Measurements from ENCODE around the gene TMEM179.

TMEM179 gene

DNA sequence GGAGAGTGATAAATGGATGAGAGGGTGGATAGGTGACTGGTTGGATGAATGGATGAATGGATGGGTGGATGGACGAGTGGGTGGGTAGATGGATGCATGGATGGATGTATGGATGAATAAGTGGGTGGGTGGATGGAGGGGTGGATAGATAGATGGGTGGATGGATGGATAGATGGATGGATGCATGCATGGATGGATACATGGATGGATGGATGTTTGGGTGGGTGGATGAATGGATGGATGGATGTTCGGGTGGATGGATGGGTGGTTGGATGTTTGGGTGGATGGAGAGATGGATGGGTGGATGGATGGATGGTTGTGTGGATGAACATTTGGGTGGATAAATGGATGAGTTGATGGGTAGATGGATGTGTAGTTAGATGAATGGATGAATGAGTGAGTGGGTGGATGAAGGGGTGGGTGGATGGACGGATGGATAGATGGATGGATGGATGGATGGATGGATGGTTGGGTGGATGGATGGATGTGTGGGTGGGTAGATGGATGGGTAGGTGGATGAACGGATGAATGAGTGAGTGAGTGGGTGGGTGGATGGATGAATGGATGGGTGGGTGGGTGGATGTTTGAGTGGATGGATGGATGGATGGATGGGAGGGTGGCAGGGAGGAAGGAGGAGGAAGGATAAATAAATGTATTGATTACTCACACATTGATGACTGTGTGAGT lies 9.7 kb upstream of the TMEM179 start:
- H3K4me3 ChIP-seq (ENCODE audit: low read depth, low read length): no peak overlapping the region
- TF ChIP-seq, protein P1, sequence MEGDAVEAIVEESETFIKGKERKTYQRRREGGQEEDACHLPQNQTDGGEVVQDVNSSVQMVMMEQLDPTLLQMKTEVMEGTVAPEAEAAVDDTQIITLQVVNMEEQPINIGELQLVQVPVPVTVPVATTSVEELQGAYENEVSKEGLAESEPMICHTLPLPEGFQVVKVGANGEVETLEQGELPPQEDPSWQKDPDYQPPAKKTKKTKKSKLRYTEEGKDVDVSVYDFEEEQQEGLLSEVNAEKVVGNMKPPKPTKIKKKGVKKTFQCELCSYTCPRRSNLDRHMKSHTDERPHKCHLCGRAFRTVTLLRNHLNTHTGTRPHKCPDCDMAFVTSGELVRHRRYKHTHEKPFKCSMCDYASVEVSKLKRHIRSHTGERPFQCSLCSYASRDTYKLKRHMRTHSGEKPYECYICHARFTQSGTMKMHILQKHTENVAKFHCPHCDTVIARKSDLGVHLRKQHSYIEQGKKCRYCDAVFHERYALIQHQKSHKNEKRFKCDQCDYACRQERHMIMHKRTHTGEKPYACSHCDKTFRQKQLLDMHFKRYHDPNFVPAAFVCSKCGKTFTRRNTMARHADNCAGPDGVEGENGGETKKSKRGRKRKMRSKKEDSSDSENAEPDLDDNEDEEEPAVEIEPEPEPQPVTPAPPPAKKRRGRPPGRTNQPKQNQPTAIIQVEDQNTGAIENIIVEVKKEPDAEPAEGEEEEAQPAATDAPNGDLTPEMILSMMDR (IDR thresholded peaks at IDR 0.05; ENCODE audit: low read depth, low read length): no peak

DNA sequence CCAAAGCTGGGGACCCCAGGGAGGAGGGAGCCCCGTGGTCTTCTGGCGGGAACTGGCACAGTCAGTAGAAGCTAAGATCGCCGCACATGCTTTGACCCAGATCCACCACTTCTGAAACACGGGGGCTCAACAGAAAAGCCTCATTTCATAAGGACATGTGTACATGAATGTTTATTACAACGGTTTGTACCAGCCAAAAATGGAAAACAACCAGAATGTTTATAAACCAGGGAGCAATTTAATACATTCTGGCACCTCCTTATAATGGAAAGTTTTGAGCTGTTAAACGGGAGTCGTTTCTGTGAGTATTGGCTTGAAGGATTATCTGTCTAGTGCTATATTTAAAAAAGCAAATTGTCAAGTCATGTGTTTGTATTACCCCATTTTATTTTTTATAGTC lies 7.3 kb upstream of the TMEM179 start:
- no peak overlapping the region for H3K4me3 ChIP-seq (ENCODE audit: low read depth, low read length)
- TF ChIP-seq, protein P1 (IDR thresholded peaks at IDR 0.05; ENCODE audit: low read depth, low read length): no peak

DNA sequence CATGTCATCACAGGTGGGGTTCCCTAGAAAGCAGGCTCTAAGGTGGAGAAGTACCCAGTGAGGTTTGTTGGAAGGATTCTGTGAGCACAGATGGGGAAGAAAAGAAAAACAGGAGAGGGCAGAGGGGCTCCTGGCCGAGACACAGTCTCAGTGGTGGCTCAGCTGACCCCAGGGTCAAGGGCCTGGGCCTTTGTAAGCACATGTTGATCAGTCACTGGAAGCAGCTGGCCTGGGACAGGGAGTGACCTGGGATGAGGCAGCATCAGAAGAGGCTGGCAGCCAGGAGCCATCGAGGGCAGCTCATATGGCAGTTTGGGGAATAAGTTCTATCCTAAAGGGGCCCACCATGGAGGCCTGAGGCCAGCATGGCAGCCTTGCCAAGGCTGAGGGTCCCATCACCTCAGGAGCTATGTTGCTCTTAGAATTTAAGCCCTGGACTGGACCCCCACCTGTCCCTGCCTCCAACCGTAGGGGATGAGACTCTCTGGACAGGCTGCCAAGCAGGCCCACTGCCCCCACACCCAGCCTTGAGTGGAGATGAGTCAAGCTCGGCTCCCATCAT lies 6.3 kb upstream of the TMEM179 start:
- H3K4me3 ChIP-seq (ENCODE audit: low read depth, low read length): no peak overlapping the region
- TF ChIP-seq, protein P1 (IDR thresholded peaks at IDR 0.05; ENCODE audit: low read depth, low read length): no peak

DNA sequence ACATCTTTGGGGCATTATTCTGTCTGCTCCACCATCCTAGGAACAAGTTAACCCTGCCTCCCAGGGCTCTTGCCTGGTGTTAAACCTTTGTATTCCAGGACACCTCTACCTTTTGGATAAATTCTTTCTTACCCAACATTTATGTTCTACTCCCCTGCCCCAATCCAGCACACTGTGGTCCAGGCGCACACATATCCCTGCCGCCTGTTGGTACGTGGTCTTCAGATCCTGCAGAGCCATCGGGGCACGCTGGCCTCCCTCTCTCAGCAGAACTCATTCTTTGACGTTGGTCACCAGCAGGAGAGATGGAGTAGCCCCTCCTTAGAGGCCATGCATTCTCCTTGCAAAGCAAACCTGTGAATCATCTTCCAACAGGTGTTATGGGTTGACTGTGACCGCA lies 5.1 kb upstream of the TMEM179 start:
- TF ChIP-seq, protein P1 (IDR thresholded peaks at IDR 0.05; ENCODE audit: low read depth, low read length): no peak
- H3K4me3 ChIP-seq (ENCODE audit: low read depth, low read length): no peak overlapping the region

DNA sequence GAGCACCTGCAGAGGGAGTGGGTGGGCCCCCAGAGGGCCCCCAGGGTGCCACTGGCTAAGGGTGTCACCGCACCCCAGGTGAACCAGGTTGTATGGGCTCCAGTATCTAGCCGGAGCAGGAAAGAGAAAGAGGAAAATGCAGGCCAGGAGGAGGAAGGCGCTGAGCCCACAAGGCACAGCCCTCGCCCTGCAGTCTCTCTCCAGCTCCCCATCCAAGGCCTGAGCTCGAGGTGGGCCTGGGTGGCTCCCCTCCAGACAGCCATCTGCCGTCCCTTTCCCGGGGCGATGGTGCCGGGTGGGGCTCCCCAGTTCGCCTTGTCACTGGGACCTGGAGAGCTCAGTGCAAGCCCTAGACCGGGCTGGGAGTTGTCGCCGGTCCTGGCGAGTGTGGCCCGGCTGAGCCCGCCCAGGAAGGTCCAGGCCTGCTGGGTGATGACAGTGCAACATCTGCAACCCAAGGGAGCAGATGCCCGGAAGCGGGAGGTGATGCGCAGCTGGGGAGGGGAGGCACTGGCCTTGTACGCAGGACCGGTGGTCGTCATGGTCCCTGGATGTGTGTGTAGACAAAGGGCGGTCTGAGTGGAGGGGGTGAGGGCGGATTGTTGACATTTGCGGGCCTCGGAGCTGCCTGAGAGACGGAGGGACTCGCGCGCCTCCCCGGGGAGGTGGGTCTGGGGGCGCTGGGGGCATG lies 716 bp downstream of the TMEM179 start:
- H3K4me3 ChIP-seq (ENCODE audit: low read depth, low read length): no peak overlapping the region
- TF ChIP-seq, protein P1 (IDR thresholded peaks at IDR 0.05; ENCODE audit: low read depth, low read length): no peak

DNA sequence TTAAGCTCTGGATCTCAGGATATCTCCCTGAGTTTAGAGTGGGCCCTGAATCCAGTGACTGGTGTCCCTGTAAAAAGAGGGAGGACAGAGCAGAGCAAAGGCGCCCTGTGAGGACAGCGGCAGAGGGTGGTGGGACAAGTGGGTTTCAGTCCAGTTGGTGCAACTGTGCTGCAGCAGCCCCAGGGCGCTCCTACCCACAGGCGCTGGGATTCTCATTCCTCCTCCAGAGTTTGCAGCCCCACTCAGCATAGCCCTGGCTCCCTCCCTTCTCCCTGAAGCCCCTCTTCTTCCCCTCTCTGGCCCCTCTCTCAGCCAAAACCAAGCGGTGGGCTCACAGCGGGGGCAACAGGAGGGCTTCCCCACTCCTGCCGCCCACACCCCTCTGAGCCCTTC lies 1.6 kb downstream of the TMEM179 start:
- TF ChIP-seq, protein P1 (IDR thresholded peaks at IDR 0.05; ENCODE audit: low read depth, low read length): no peak
- no peak overlapping the region for H3K4me3 ChIP-seq (ENCODE audit: low read depth, low read length)

DNA sequence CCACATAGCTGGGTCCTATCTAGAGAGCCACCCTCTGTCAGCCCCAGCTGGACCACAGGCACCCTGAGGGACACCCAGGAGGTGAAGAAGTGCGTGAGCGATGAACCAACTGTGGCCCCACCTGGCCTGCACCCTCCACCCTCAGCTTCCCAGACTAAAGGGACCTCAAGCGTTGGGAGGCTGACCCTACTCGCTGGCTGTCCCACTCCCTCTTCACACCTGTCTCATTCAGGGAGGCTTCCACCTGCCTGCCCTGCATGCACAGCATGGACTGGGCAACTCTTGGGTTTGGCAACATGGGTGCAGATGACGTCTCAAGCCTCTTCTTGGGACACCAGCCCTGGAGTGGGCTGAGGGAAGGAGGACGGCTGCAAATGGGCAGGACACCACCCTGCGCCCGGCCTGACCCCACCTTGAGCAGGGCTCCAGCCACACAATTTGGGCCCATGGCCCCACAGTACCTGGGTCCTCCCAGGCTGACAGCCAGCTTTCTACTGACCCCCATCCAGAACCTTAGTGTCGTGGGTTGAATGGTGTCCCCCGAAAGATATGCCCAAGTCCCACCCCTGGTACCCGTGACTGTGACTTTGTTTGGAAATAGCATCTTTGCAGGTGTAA lies 2.1 kb downstream of the TMEM179 start:
- H3K4me3 ChIP-seq (ENCODE audit: low read depth, low read length): no peak overlapping the region
- TF ChIP-seq, protein P1 (IDR thresholded peaks at IDR 0.05; ENCODE audit: low read depth, low read length): no peak
